Measurements from ENCODE around the gene WNT5A. TPM values are rescaled to one million over a fixed set of nuclear protein-coding genes. Genes with fewer than 3 reads are reported as not detected.

WNT5A gene
- total RNA-seq, 2 experiments from 2014 or later, result not detected

DNA sequence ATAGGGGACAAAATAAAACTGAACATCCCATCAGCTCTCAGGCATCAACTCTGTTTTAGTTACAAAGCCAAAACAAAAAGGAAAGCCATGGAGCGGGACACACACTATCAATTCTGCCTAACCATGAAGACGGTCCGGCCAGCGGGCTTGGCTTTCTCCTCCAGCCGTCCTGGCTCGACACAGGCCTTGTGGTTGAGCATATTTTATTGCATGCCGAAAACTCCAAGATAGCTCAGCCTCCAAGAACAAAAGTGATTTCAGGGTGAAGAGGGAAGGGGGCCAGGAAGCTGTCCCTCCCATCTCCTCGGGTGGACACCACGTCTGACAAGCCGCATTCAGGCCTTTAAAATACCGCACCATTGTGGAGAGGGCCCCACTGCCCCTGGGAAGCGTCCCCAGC is 31.2 kb downstream of the WNT5A start:
- no peak for DNase-seq
- ChIA-PET CTCF (interaction anchor here (0.7 kb wide), 1 partner anchor 14 kb away, joined by 3 read pairs; no protein-coding TSS in a partner anchor), POLR2A (no interaction called here)
- intact Hi-C loops (cut with DNase I, micrococcal nuclease), result no loop called here
- no peak for ATAC-seq
- no peak overlapping the region for H3K4me3 Mint-ChIP-seq
- H3K4me1 Mint-ChIP-seq, result no peaks in the 10 kb centered on the region
- H3K27me3 Mint-ChIP-seq, result peaks cover 3% of the 10 kb centered on the region
- peaks cover 3% of the 10 kb centered on the region for H3K9me3 Mint-ChIP-seq (ENCODE audit: low read depth)
- no peak overlapping the region for H3K27ac Mint-ChIP-seq
- H3K36me3 Mint-ChIP-seq (ENCODE audit: low read depth), result no peaks in the 10 kb centered on the region

- Mint-ChIP-seq H3K4me3 (no peak overlapping the region), H3K4me1 (no peaks in the 10 kb centered on the region), H3K27ac (no peak overlapping the region), H3K27me3 (no peaks in the 10 kb centered on the region), H3K9me3 (ENCODE audit: low read depth) (no peaks in the 10 kb centered on the region), H3K36me3 (ENCODE audit: low read depth) (no peaks in the 10 kb centered on the region)
- ATAC-seq, result no peak
- no peak for DNase-seq
- intact Hi-C loops (cut with DNase I, micrococcal nuclease), result no loop called here
- POLR2A ChIA-PET, result no interaction called here
- CTCF ChIA-PET, result no interaction called here
Observed at GRCh38 chr3:55454611-55455010, 32.5 kb downstream of the WNT5A start.

DNA sequence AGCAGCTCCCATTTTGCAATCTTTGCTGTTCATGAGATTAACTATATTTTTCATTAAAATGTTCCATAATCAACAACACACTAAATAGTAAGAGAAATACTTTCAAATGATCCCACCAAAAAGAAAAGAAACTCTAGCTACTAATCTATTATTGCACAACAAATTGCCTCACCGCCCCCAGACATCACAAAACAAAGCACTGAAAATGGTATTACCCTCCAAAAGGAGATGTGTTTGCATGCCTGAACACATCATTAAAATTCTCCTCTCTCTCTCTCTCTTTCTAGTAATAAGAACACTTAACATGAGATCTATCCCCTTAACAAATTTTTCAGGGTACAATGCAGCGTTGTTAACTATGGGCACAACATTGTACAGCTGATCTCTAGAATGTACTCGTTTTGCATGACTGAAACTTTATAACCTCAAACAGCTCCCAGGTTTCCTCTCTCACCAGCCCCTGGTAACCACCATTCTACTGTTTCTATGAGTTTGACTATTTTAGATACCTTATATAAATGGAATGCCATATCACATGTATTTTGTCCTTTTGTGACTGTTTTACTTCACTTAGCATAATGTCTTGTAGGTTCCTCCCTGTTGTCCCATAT is 33.1 kb downstream of the WNT5A start:
- no peaks in the 10 kb centered on the region for H3K36me3 Mint-ChIP-seq (ENCODE audit: low read depth)
- DNase-seq (no peak), ATAC-seq (no peak)
- CTCF ChIA-PET, result no interaction called here
- intact Hi-C loops (cut with DNase I, micrococcal nuclease), result no loop called here
- H3K4me1 Mint-ChIP-seq, result no peaks in the 10 kb centered on the region
- H3K27ac Mint-ChIP-seq, result no peak overlapping the region
- H3K9me3 Mint-ChIP-seq (ENCODE audit: low read depth), result no peaks in the 10 kb centered on the region
- no peaks in the 10 kb centered on the region for H3K27me3 Mint-ChIP-seq
- H3K4me3 Mint-ChIP-seq, result no peak overlapping the region
- POLR2A ChIA-PET, result no interaction called here

DNA sequence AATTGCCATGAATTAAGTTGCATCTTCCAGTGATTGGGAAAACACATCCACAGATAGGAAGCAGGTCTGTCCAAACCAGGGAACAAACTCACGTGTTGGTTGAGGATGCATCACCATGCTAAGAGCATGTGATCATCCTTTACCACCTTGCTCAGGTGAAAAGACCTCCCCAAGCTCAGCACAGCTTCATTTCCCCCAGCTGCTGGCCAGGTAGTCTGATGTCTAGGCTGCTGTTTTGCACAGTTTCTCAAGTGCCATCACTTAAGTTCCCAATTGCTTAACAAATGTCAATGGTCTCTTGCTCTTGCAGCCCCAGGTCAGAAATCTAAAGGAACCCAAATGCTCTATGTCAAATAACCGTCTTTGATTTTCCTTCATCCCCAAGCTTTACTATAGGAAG is 34.2 kb downstream of the WNT5A start:
- H3K27me3 Mint-ChIP-seq, result peaks cover 1% of the 10 kb centered on the region
- no peaks in the 10 kb centered on the region for H3K9me3 Mint-ChIP-seq (ENCODE audit: low read depth)
- no peaks in the 10 kb centered on the region for H3K36me3 Mint-ChIP-seq (ENCODE audit: low read depth)
- ATAC-seq (no peak), DNase-seq (no peak)
- H3K4me3 Mint-ChIP-seq, result no peak overlapping the region
- POLR2A ChIA-PET, result no interaction called here
- CTCF ChIA-PET, result no interaction called here
- no peaks in the 10 kb centered on the region for H3K4me1 Mint-ChIP-seq
- H3K27ac Mint-ChIP-seq, result no peak overlapping the region
- intact Hi-C loops (cut with DNase I, micrococcal nuclease), result no loop called here

- intact Hi-C loops (cut with DNase I, micrococcal nuclease), result no loop called here
- no peak overlapping the region for H3K4me3 Mint-ChIP-seq
- POLR2A ChIA-PET, result no interaction called here
- no peaks in the 10 kb centered on the region for H3K4me1 Mint-ChIP-seq
- H3K9me3 Mint-ChIP-seq (ENCODE audit: low read depth), result no peaks in the 10 kb centered on the region
- no peak overlapping the region for H3K27ac Mint-ChIP-seq
- ATAC-seq, result no peak
- peaks cover 1% of the 10 kb centered on the region for H3K27me3 Mint-ChIP-seq
- DNase-seq, result no peak
- H3K36me3 Mint-ChIP-seq (ENCODE audit: low read depth), result no peaks in the 10 kb centered on the region
- CTCF ChIA-PET, result no interaction called here
Observed at GRCh38 chr3:55449527-55449926, 37.6 kb downstream of the WNT5A start.

- Mint-ChIP-seq H3K36me3 (ENCODE audit: low read depth) (no peaks in the 10 kb centered on the region), H3K9me3 (ENCODE audit: low read depth) (no peaks in the 10 kb centered on the region)
- CTCF ChIA-PET, result no interaction called here
Observed at GRCh38 chr3:55446850-55447249, 40.3 kb downstream of the WNT5A start.

DNA sequence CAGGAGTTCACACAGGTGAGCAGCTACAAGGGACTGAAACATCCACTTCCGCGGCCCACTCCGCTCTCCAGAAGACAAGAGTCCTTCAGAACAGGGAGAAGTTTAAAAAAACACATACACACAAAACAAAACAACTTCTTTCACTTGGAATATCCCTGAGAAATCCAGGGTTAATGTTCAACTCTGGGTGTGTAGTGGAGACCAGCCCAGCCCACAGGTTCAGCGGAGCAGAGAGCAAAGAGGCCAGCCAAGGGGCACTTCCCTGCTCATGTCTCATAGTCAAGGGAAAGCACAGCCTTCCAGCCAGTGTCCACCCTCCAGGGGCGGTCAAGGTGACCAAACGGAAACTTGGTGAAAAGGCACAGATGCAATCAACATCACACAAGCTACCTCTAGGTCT is 41.6 kb downstream of the WNT5A start:
- ATAC-seq (no peak), DNase-seq (no peak)
- Mint-ChIP-seq H3K27me3 (peaks cover 1% of the 10 kb centered on the region), H3K27ac (no peak overlapping the region), H3K4me3 (no peak overlapping the region), H3K9me3 (ENCODE audit: low read depth) (no peaks in the 10 kb centered on the region), H3K36me3 (ENCODE audit: low read depth) (no peaks in the 10 kb centered on the region), H3K4me1 (no peaks in the 10 kb centered on the region)
- intact Hi-C loops (cut with DNase I, micrococcal nuclease), result no loop called here
- CTCF ChIA-PET, result no interaction called here
- POLR2A ChIA-PET, result no interaction called here

More at GRCh38 chr3:55446850-55447249, 40.3 kb downstream of the WNT5A start:
- Mint-ChIP-seq H3K4me3 (no peak overlapping the region), H3K4me1 (no peaks in the 10 kb centered on the region), H3K27ac (no peak overlapping the region), H3K27me3 (peaks cover 1% of the 10 kb centered on the region)
- POLR2A ChIA-PET, result no interaction called here
- intact Hi-C loops (cut with DNase I, micrococcal nuclease), result no loop called here
- ATAC-seq, result no peak
- DNase-seq, result no peak

GRCh38 chr3:55443346-55443745 is 43.8 kb downstream of the WNT5A start:
- ATAC-seq (no peak), DNase-seq (no peak)
- no peak overlapping the region for H3K4me3 Mint-ChIP-seq
- intact Hi-C loops (cut with DNase I, micrococcal nuclease), result no loop called here
- H3K27me3 Mint-ChIP-seq, result no peaks in the 10 kb centered on the region
- ChIA-PET POLR2A (no interaction called here), CTCF (interaction anchor here (1.2 kb wide), 1 partner anchor 9 kb away, joined by 4 read pairs; no protein-coding TSS in a partner anchor)
- H3K36me3 Mint-ChIP-seq (ENCODE audit: low read depth), result no peaks in the 10 kb centered on the region
- H3K27ac Mint-ChIP-seq, result no peak overlapping the region
- H3K9me3 Mint-ChIP-seq (ENCODE audit: low read depth), result no peaks in the 10 kb centered on the region
- no peaks in the 10 kb centered on the region for H3K4me1 Mint-ChIP-seq

DNA sequence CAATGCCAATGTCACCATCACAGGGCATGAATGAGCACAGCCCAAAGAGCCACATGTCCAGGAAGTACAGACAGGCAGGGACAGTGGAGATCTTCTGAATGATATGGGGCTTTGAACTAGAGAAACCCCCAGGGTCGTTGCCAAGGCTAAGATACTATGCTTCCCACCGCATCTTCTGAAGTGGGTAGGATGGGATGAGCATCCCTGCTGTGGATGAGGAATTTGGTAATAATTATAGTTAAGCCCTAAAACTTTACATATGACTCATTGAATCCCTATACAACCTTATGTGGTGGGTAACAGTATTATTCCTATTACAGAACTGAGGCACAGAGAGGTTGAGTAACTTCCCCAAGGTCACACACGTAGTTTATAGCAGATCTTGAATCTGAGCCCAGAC is 44.2 kb downstream of the WNT5A start:
- Mint-ChIP-seq H3K4me3 (no peak overlapping the region), H3K36me3 (ENCODE audit: low read depth) (no peaks in the 10 kb centered on the region), H3K9me3 (ENCODE audit: low read depth) (peaks cover under 1% of the 10 kb centered on the region), H3K27me3 (no peaks in the 10 kb centered on the region), H3K4me1 (no peaks in the 10 kb centered on the region), H3K27ac (no peak overlapping the region)
- intact Hi-C loops (cut with DNase I, micrococcal nuclease), result no loop called here
- DNase-seq (no peak), ATAC-seq (no peak)
- CTCF ChIA-PET, result no interaction called here
- POLR2A ChIA-PET, result no interaction called here

- no peak overlapping the region for H3K4me3 Mint-ChIP-seq
- DNase-seq (no peak), ATAC-seq (no peak)
- intact Hi-C loops (cut with DNase I, micrococcal nuclease), result no loop called here
- no peak overlapping the region for H3K27ac Mint-ChIP-seq
- H3K36me3 Mint-ChIP-seq (ENCODE audit: low read depth), result no peaks in the 10 kb centered on the region
- no peaks in the 10 kb centered on the region for H3K4me1 Mint-ChIP-seq
- no peaks in the 10 kb centered on the region for H3K27me3 Mint-ChIP-seq
- POLR2A ChIA-PET, result no interaction called here
- H3K9me3 Mint-ChIP-seq (ENCODE audit: low read depth), result peaks cover 1% of the 10 kb centered on the region
- CTCF ChIA-PET, result interaction anchor here (0.6 to 0.7 kb wide), 2 partner anchors 14 to 1403 kb away, joined by 3 read pairs; no protein-coding TSS in a partner anchor
Observed at GRCh38 chr3:55441499-55441898, 45.6 kb downstream of the WNT5A start.

GRCh38 chr3:55440104-55440708 is 46.9 kb downstream of the WNT5A start:
- intact Hi-C loops (cut with DNase I, micrococcal nuclease), result no loop called here
- DNase-seq (no peak), ATAC-seq (no peak)
- H3K4me3 Mint-ChIP-seq, result no peak overlapping the region
- H3K4me1 Mint-ChIP-seq, result no peaks in the 10 kb centered on the region
- no peak overlapping the region for H3K27ac Mint-ChIP-seq
- peaks cover 1% of the 10 kb centered on the region for H3K9me3 Mint-ChIP-seq (ENCODE audit: low read depth)
- no peaks in the 10 kb centered on the region for H3K27me3 Mint-ChIP-seq
- H3K36me3 Mint-ChIP-seq (ENCODE audit: low read depth), result no peaks in the 10 kb centered on the region
- POLR2A ChIA-PET, result no interaction called here
- CTCF ChIA-PET, result interaction anchor here (0.7 kb wide), 1 partner anchor 624 kb away, joined by 3 read pairs; no protein-coding TSS in a partner anchor

DNA sequence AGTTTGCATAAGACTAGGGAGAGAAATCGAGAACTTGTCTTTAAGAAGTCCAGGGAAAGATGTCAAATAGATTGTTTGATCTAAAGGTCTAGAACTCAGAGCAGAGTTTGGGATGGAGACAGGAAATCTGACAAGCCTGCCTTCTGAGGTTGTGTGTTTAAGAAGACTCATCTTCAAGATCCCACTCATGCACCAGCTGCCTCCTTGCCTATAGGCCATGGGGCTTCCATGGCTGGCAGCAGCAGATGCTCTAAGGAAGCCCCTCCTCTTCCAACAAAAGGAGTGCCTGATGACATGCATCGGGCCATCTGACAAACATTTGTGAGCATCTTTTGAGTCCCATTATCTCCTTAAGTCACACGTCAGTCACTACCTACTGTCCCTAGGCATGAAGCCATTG is 47.4 kb downstream of the WNT5A start:
- no peaks in the 10 kb centered on the region for H3K36me3 Mint-ChIP-seq (ENCODE audit: low read depth)
- no peak for ATAC-seq
- H3K4me1 Mint-ChIP-seq, result no peaks in the 10 kb centered on the region
- H3K27me3 Mint-ChIP-seq, result no peaks in the 10 kb centered on the region
- ChIA-PET CTCF (no interaction called here), POLR2A (no interaction called here)
- intact Hi-C loops (cut with DNase I, micrococcal nuclease), result loop anchor here in 1 of 2 experiments (5.0 kb wide), 1 partner anchor 813 kb away; no protein-coding TSS in a partner anchor
- no peak overlapping the region for H3K4me3 Mint-ChIP-seq
- no peak for DNase-seq
- peaks cover 1% of the 10 kb centered on the region for H3K9me3 Mint-ChIP-seq (ENCODE audit: low read depth)
- no peak overlapping the region for H3K27ac Mint-ChIP-seq
